Nephron progenitor cell (in vitro differentiated cells): ENCODE measurements around the gene AMBP.

Experiments used
- DNase-seq: peaks from one replicate; pipeline ENCODE4 v3.0.0; 2021
- H3K27ac Mint-ChIP-seq: 2 replicates; pipeline ENCODE4 v1.8.0; 2021; ENCODE audit warnings: mild to moderate bottlenecking, moderate library complexity, mixed read lengths
- H3K27me3 Mint-ChIP-seq: 2 replicates; pipeline ENCODE4 v1.8.0; 2021; ENCODE audit warnings: mild to moderate bottlenecking, low read depth, mixed read lengths; ENCODE audit not compliant: poor library complexity
- H3K36me3 Mint-ChIP-seq: 2 replicates; pipeline ENCODE4 v1.8.0; 2021; ENCODE audit warnings: low read depth, mixed read lengths
- H3K4me1 Mint-ChIP-seq: 2 replicates; pipeline ENCODE4 v1.8.0; 2021; ENCODE audit warnings: mixed read lengths
- H3K4me3 Mint-ChIP-seq: 2 replicates; pipeline ENCODE4 v1.8.0; 2021; ENCODE audit warnings: mild to moderate bottlenecking, moderate library complexity, mixed read lengths
- H3K9me3 Mint-ChIP-seq: 2 replicates; pipeline ENCODE4 v1.8.0; 2021; ENCODE audit warnings: mild to moderate bottlenecking, moderate library complexity, mixed read lengths
- TF ChIP-seq, protein P1 (sequence below): fragments of 200-600 bp; sonication (generic); IDR thresholded peaks from 2 replicates; pipeline ENCODE4 v1.5.0; 2021; ENCODE audit warnings: antibody characterized with exemption

Gene AMBP

DNA sequence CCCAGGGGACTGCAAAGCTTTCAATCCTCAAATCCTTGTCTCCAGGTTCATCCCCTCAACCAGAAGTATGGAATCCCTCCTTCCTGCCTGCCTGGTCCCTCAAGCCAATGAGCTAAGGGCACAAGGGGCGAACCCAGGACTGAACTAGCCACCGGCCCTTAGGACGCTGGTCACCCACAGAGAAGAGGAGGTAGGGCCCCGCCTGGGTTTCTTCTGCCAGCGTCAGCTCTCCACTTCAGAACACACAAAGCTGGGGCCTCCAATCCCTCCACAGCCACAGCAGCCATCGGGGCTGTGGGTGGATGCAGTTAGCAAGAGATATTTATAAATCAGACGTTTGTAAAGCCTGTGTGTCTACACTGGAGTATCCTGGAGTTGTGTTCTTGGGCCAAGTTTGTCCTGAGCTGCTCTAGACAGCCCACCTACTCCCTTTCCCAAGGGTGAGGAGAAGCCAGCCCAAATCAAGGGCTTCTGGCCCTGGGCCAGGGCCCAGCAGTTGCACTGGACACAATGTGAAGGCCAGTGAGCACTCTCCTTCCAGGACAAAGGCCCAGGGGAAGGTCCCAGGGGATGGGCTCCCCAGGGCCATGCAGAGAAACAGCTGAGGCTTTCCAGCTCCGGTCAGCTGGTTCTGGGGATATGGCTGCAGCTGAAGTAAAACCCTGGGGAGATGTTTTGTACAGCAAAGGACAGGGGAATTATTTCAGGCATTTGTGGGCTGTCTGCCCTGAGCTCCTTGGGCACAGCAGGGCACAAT, 18.9 kb downstream of the AMBP start:
- no peak overlapping the region for H3K4me3 Mint-ChIP-seq
- no peak for DNase-seq
- H3K27me3 Mint-ChIP-seq = peaks cover 6% of the 10 kb centered on the region
- peaks cover 6% of the 10 kb centered on the region for H3K9me3 Mint-ChIP-seq
- H3K36me3 Mint-ChIP-seq = peaks cover 23% of the 10 kb centered on the region
- TF ChIP-seq, protein P1, sequence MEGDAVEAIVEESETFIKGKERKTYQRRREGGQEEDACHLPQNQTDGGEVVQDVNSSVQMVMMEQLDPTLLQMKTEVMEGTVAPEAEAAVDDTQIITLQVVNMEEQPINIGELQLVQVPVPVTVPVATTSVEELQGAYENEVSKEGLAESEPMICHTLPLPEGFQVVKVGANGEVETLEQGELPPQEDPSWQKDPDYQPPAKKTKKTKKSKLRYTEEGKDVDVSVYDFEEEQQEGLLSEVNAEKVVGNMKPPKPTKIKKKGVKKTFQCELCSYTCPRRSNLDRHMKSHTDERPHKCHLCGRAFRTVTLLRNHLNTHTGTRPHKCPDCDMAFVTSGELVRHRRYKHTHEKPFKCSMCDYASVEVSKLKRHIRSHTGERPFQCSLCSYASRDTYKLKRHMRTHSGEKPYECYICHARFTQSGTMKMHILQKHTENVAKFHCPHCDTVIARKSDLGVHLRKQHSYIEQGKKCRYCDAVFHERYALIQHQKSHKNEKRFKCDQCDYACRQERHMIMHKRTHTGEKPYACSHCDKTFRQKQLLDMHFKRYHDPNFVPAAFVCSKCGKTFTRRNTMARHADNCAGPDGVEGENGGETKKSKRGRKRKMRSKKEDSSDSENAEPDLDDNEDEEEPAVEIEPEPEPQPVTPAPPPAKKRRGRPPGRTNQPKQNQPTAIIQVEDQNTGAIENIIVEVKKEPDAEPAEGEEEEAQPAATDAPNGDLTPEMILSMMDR = no peak
- peaks cover 60% of the 10 kb centered on the region for H3K4me1 Mint-ChIP-seq
- H3K27ac Mint-ChIP-seq = no peak overlapping the region

DNA sequence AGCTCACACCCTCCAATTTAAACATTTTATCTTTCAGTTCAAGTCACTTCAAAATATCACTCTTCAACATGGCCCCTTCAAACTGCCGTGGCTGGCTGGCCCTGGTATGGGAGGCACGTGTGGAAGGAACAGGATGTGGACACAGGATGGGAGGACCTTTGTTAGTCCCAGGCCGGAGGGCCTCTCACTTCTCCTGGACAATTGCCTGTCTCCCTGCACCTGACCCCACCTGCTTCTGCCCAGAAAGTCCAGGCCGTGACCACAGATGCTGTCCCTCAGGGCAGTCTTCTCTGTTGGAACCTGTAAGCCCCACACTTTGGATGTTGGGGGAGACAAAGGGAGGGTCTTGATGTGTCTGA, 19.4 kb downstream of the AMBP start:
- Mint-ChIP-seq H3K4me1 (peaks cover 62% of the 10 kb centered on the region), H3K4me3 (no peak overlapping the region), H3K27me3 (peaks cover 6% of the 10 kb centered on the region), H3K9me3 (peaks cover 4% of the 10 kb centered on the region), H3K36me3 (peaks cover 23% of the 10 kb centered on the region), H3K27ac (no peak overlapping the region)
- no peak for DNase-seq
- TF ChIP-seq, protein P1 = no peak

DNA sequence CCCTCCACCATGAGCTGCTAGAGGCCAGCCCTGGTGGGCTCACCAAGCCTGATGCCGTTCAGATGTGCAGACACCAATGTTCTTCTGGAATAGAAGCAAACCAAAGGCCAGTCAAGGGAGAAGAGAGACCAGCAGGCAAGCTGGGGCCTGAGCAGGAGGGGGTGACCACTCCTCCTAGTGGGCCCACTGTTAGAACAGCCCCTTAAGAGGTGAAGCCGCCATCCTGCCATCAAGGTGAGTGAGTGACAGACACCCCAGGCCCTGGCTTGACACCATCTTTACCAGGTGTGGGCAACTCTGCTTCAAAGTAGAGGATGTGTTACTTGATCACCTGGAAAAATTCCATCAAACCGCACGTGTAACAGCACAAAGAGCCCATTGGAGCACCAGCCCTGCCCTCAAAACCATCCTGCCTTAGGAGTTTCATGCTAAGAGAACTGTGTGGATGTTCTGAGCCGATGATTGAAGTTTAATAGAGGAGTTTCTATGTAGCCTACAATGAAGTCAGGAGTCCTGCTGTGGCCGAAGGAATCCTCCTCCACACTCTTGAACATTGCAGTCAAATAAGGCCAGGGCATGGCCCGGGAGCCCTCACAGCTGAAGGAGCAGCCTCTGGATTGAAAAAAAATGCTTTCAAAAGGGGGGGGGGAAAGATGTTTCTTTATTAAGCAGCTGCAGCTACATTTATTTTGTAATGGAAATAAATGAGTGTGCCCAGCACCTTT, 20.8 kb downstream of the AMBP start:
- TF ChIP-seq, protein P1 = no peak
- Mint-ChIP-seq H3K27ac (peak overlapping the region; percentile 83), H3K36me3 (peaks cover 34% of the 10 kb centered on the region), H3K4me1 (peaks cover 62% of the 10 kb centered on the region), H3K27me3 (peaks cover under 1% of the 10 kb centered on the region), H3K4me3 (no peak overlapping the region), H3K9me3 (no peaks in the 10 kb centered on the region)
- no peak for DNase-seq

DNA sequence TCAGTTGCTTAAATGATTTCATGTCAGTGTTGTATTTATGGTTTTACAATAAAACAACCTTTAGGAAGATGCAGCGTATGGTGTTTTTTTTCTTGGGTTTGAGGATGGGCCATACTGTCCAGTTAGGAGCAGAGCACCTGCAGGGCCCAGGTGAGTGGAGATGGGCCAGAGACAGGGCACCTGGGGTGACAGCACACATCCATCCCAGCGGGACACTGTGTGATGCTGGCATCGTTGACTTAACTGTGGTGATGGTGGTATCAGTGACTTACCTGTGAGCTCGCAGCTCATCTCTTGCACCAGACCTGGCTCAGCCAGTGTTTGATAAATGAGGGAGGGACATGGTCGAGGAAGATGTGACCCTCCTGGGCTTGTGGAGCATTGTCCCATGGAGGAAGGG, 21.6 kb downstream of the AMBP start:
- H3K4me1 Mint-ChIP-seq = peaks cover 62% of the 10 kb centered on the region
- peak overlapping the region; percentile 37 for H3K4me3 Mint-ChIP-seq
- TF ChIP-seq, protein P1 = no peak
- H3K27ac Mint-ChIP-seq = no peak overlapping the region
- DNase-seq = no peak
- H3K36me3 Mint-ChIP-seq = peaks cover 42% of the 10 kb centered on the region
- H3K27me3 Mint-ChIP-seq = no peaks in the 10 kb centered on the region
- no peaks in the 10 kb centered on the region for H3K9me3 Mint-ChIP-seq

DNA sequence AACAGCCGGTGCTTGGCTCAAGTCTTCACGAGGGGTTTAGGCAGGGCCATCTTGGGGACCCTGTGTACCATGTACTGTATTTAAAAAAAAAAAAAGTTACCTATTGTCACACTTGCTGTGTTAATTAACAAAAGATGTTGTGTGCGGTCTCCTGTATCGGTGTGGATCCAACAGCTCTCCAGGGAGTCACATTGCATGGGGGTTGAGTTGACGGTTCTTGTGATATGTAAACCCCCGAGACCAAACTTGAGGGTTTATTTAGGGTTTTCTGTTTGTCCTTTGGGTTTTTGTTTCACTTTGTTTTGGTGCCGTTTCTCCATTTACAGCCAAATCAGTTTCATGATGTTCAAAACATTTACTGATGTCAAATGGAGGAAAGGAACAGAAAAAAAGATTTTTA, 22.2 kb downstream of the AMBP start:
- H3K9me3 Mint-ChIP-seq = no peaks in the 10 kb centered on the region
- TF ChIP-seq, protein P1 = no peak
- peak overlapping the region; percentile 84 for H3K27ac Mint-ChIP-seq
- H3K27me3 Mint-ChIP-seq = no peaks in the 10 kb centered on the region
- peaks cover 60% of the 10 kb centered on the region for H3K4me1 Mint-ChIP-seq
- peak overlapping the region; percentile 69 for H3K4me3 Mint-ChIP-seq
- no peak for DNase-seq
- peaks cover 48% of the 10 kb centered on the region for H3K36me3 Mint-ChIP-seq
